ENCODE results near the gene HDLBP. TPM values are rescaled to one million over a fixed set of nuclear protein-coding genes. Genes with fewer than 3 reads are reported as not detected.

Gene HDLBP
- total RNA-seq, 1 donor: 1,418 TPM

DNA sequence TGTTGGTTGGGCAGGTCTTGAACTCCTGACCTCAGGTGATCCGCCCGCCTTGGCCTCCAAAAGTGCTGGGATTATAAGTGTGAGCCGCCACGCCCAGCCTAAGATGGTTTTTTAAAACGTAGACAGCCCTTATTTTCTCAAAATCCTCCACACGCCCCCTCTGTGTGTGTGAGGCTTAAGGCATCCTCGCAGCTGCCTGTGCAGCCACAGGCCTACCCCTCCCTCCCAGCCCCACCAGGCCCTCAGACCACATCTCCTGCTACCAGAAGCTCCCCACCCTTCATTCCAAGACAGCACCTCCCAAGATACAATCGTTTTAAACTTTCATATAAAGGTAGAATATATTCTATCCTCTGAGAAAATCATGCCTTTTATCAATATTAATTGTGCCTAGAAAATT, 122.2 kb downstream of the HDLBP start:
- no peak for TF ChIP-seq CTCF (IDR thresholded peaks at IDR 0.05; ENCODE audit: extremely low read depth, low read depth, low read length)
- Histone ChIP-seq H2AFZ (ENCODE audit: low read length) (no peak overlapping the region), H3K27ac (ENCODE audit: low read depth, low read length) (no peak overlapping the region), H3K36me3 (ENCODE audit: insufficient read depth, low read length) (no peaks in the 10 kb centered on the region), H3K4me3 (ENCODE audit: insufficient read depth, low read length) (no peak overlapping the region), H4K20me1 (ENCODE audit: insufficient read depth, low read length) (no peaks in the 10 kb centered on the region), H3K79me2 (ENCODE audit: insufficient read depth, low read length) (no peaks in the 10 kb centered on the region), H3K9me3 (ENCODE audit: low read depth, low read length) (no peaks in the 10 kb centered on the region), H3K4me2 (ENCODE audit: insufficient read depth, low read length) (no peak overlapping the region), H3K4me1 (ENCODE audit: insufficient read depth, low read length) (no peaks in the 10 kb centered on the region), H3K27me3 (ENCODE audit: insufficient read depth, low read length) (peaks cover 5% of the 10 kb centered on the region)
- peak; percentile 66 for DNase-seq (ENCODE audit: insufficient read length, low spot score, missing footprints)

GRCh38 chr2:241191081-241191480, 124.4 kb downstream of the HDLBP start:
- Histone ChIP-seq H3K4me3 (ENCODE audit: insufficient read depth, low read length) (no peak overlapping the region), H3K79me2 (ENCODE audit: insufficient read depth, low read length) (no peaks in the 10 kb centered on the region), H3K36me3 (ENCODE audit: insufficient read depth, low read length) (no peaks in the 10 kb centered on the region), H3K27me3 (ENCODE audit: insufficient read depth, low read length) (peaks cover 6% of the 10 kb centered on the region), H3K4me2 (ENCODE audit: insufficient read depth, low read length) (no peak overlapping the region), H3K27ac (ENCODE audit: low read depth, low read length) (no peak overlapping the region), H3K9me3 (ENCODE audit: low read depth, low read length) (no peaks in the 10 kb centered on the region), H3K4me1 (ENCODE audit: insufficient read depth, low read length) (no peaks in the 10 kb centered on the region), H2AFZ (ENCODE audit: low read length) (no peak overlapping the region), H4K20me1 (ENCODE audit: insufficient read depth, low read length) (no peaks in the 10 kb centered on the region)
- TF ChIP-seq CTCF (IDR thresholded peaks at IDR 0.05; ENCODE audit: extremely low read depth, low read depth, low read length): no peak
- DNase-seq (ENCODE audit: insufficient read length, low spot score, missing footprints): no peak

GRCh38 chr2:241190291-241190981, 125.0 kb downstream of the HDLBP start:
- Histone ChIP-seq H3K4me2 (ENCODE audit: insufficient read depth, low read length) (no peak overlapping the region), H3K4me1 (ENCODE audit: insufficient read depth, low read length) (no peaks in the 10 kb centered on the region), H3K79me2 (ENCODE audit: insufficient read depth, low read length) (no peaks in the 10 kb centered on the region), H2AFZ (ENCODE audit: low read length) (no peak overlapping the region), H4K20me1 (ENCODE audit: insufficient read depth, low read length) (no peaks in the 10 kb centered on the region), H3K36me3 (ENCODE audit: insufficient read depth, low read length) (no peaks in the 10 kb centered on the region), H3K4me3 (ENCODE audit: insufficient read depth, low read length) (no peak overlapping the region), H3K27ac (ENCODE audit: low read depth, low read length) (no peak overlapping the region), H3K9me3 (ENCODE audit: low read depth, low read length) (no peaks in the 10 kb centered on the region), H3K27me3 (ENCODE audit: insufficient read depth, low read length) (peaks cover 4% of the 10 kb centered on the region)
- TF ChIP-seq CTCF (IDR thresholded peaks at IDR 0.05; ENCODE audit: extremely low read depth, low read depth, low read length): no peak
- peak; percentile 73 for DNase-seq (ENCODE audit: insufficient read length, low spot score, missing footprints)

DNA sequence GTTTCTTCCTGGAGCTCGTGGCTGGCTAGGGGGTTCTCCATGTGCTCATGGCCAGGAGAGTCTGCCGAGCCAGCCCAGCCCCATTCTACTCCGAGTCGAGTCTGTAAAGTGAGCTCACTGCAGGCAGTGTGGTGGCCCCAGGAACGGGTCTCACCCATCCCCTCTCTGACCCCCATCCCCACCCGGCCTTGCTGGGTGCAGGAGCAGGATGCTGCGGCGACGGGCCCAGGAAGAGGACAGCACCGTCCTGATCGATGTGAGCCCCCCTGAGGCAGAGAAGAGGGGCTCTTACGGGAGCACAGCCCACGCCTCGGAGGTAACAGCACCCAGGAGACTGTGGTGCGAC, 125.6 kb downstream of the HDLBP start:
- H3K9me3 ChIP-seq (ENCODE audit: low read depth, low read length): no peaks in the 10 kb centered on the region
- H2AFZ ChIP-seq (ENCODE audit: low read length): no peak overlapping the region
- H3K79me2 ChIP-seq (ENCODE audit: insufficient read depth, low read length): no peaks in the 10 kb centered on the region
- H3K4me1 ChIP-seq (ENCODE audit: insufficient read depth, low read length): no peaks in the 10 kb centered on the region
- no peaks in the 10 kb centered on the region for H3K36me3 ChIP-seq (ENCODE audit: insufficient read depth, low read length)
- H4K20me1 ChIP-seq (ENCODE audit: insufficient read depth, low read length): no peaks in the 10 kb centered on the region
- H3K4me3 ChIP-seq (ENCODE audit: insufficient read depth, low read length): no peak overlapping the region
- no peak overlapping the region for H3K4me2 ChIP-seq (ENCODE audit: insufficient read depth, low read length)
- TF ChIP-seq CTCF (IDR thresholded peaks at IDR 0.05; ENCODE audit: extremely low read depth, low read depth, low read length): no peak
- no peak for DNase-seq (ENCODE audit: insufficient read length, low spot score, missing footprints)
- H3K27me3 ChIP-seq (ENCODE audit: insufficient read depth, low read length): peaks cover 4% of the 10 kb centered on the region
- H3K27ac ChIP-seq (ENCODE audit: low read depth, low read length): no peak overlapping the region

All from osteoblast (primary cell).